ENCODE data around the gene SCRN2. TPM values are rescaled to one million over a fixed set of nuclear protein-coding genes. Genes with fewer than 3 reads are reported as not detected.

Gene SCRN2
- total RNA-seq, 1 experiment from 2014 or later: 50.8 TPM

GRCh38 chr17:47884905-47885730 lies 44.0 kb upstream of the SCRN2 start:
- Mint-ChIP-seq H3K4me1 (peaks cover 17% of the 10 kb centered on the region), H3K9me3 (no peaks in the 10 kb centered on the region), H3K36me3 (no peaks in the 10 kb centered on the region), H3K4me3 (no peak overlapping the region), H3K27ac (no peak overlapping the region), H3K27me3 (ENCODE audit: low read depth) (peaks cover 9% of the 10 kb centered on the region)
- no peak for TF ChIP-seq NR3C1 (CRISPR knock-in tag; conservative IDR thresholded peaks at IDR 0.05; ENCODE audit: low read depth)
- no peak for TF ChIP-seq CREM (CRISPR knock-in tag; IDR thresholded peaks at IDR 0.05)
- TF ChIP-seq, protein P1, sequence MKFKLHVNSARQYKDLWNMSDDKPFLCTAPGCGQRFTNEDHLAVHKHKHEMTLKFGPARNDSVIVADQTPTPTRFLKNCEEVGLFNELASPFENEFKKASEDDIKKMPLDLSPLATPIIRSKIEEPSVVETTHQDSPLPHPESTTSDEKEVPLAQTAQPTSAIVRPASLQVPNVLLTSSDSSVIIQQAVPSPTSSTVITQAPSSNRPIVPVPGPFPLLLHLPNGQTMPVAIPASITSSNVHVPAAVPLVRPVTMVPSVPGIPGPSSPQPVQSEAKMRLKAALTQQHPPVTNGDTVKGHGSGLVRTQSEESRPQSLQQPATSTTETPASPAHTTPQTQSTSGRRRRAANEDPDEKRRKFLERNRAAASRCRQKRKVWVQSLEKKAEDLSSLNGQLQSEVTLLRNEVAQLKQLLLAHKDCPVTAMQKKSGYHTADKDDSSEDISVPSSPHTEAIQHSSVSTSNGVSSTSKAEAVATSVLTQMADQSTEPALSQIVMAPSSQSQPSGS (CRISPR knock-in tag; IDR thresholded peaks at IDR 0.05; ENCODE audit: borderline replicate concordance, low read depth): no peak
- peak; percentile 89 for TF ChIP-seq PRDM15 (CRISPR knock-in tag; IDR thresholded peaks at IDR 0.05)
- ChIA-PET POLR2A (interaction anchor here (0.5 to 2.8 kb wide), 8 partner anchors 10 to 484 kb away, joined by 3 to 12 read pairs (median 6); partner anchors contain the start of genes SCRN2, SP2 and SP6), CTCF (interaction anchor here (1.0 to 18.5 kb wide), 14 partner anchors 10 to 183 kb away, joined by 3 to 1122 read pairs (median 5); partner anchors contain the start of genes CDK5RAP3, LRRC46, MRPL10 and OSBPL7)
- DNase-seq (ENCODE audit: low spot score) (no peak), ATAC-seq (peak; percentile 18; the same call in 1 of the 2 replicates)

DNA sequence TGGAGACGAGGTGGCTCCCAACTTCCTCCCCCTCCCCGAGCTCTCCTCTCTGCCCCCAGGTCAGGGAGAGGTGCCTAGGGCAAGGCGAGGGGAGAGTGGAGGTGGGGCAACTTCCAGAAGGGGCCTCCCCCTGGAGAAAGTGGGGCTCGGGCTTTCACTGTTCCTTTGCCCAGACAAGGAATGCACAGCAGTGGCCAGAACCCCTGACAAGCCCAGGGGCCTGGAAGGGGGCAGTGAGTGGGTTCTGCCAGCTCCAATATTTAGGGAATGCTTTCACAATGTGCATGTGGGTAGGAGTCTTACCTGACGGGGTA lies 43.3 kb upstream of the SCRN2 start:
- Mint-ChIP-seq H3K4me3 (no peak overlapping the region), H3K9me3 (no peaks in the 10 kb centered on the region), H3K36me3 (no peaks in the 10 kb centered on the region), H3K27ac (no peak overlapping the region), H3K27me3 (ENCODE audit: low read depth) (peaks cover 11% of the 10 kb centered on the region), H3K4me1 (peaks cover 15% of the 10 kb centered on the region)
- ChIA-PET POLR2A (interaction anchor here (0.5 to 2.8 kb wide), 8 partner anchors 11 to 485 kb away, joined by 3 to 12 read pairs (median 6); partner anchors contain the start of genes SCRN2, SP2 and SP6), CTCF (interaction anchor here (1.1 to 18.5 kb wide), 10 partner anchors 11 to 134 kb away, joined by 3 to 1122 read pairs (median 8); partner anchors contain the start of genes CDK5RAP3, PNPO, SCRN2 and SP2)
- ATAC-seq (no peak), DNase-seq (ENCODE audit: low spot score) (no peak)
- no peak for TF ChIP-seq SOX15 (CRISPR knock-in tag; IDR thresholded peaks at IDR 0.05)
- TF ChIP-seq KAT7 (CRISPR knock-in tag; IDR thresholded peaks at IDR 0.05; ENCODE audit: borderline replicate concordance): no peak
- TF ChIP-seq NR2C2 (CRISPR knock-in tag; IDR thresholded peaks at IDR 0.05): no peak
- no peak for TF ChIP-seq PREB (CRISPR knock-in tag; IDR thresholded peaks at IDR 0.05; ENCODE audit: borderline replicate concordance)
- TF ChIP-seq IRF2 (CRISPR knock-in tag; IDR thresholded peaks at IDR 0.05; ENCODE audit: borderline replicate concordance, low read depth): no peak
- TF ChIP-seq, protein P2, sequence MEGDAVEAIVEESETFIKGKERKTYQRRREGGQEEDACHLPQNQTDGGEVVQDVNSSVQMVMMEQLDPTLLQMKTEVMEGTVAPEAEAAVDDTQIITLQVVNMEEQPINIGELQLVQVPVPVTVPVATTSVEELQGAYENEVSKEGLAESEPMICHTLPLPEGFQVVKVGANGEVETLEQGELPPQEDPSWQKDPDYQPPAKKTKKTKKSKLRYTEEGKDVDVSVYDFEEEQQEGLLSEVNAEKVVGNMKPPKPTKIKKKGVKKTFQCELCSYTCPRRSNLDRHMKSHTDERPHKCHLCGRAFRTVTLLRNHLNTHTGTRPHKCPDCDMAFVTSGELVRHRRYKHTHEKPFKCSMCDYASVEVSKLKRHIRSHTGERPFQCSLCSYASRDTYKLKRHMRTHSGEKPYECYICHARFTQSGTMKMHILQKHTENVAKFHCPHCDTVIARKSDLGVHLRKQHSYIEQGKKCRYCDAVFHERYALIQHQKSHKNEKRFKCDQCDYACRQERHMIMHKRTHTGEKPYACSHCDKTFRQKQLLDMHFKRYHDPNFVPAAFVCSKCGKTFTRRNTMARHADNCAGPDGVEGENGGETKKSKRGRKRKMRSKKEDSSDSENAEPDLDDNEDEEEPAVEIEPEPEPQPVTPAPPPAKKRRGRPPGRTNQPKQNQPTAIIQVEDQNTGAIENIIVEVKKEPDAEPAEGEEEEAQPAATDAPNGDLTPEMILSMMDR (IDR thresholded peaks at IDR 0.05): no peak
- TF ChIP-seq GTF2I (CRISPR knock-in tag; conservative IDR thresholded peaks at IDR 0.05): no peak
- TF ChIP-seq ZBTB21 (CRISPR knock-in tag; IDR thresholded peaks at IDR 0.05; ENCODE audit: borderline replicate concordance): no peak
- no peak for TF ChIP-seq PRDM15 (CRISPR knock-in tag; IDR thresholded peaks at IDR 0.05)
- TF ChIP-seq, protein P1 (CRISPR knock-in tag; IDR thresholded peaks at IDR 0.05; ENCODE audit: borderline replicate concordance, low read depth): no peak
- no peak for TF ChIP-seq TEAD4 (CRISPR knock-in tag; IDR thresholded peaks at IDR 0.05)
